NCI-H2107 (cell line): ENCODE data around the gene CHST9.

Experiments used
- DNase-seq: peaks from one replicate; lab custom pipeline; 2025; lab: John Stamatoyannopoulos, UW

Gene CHST9

DNA sequence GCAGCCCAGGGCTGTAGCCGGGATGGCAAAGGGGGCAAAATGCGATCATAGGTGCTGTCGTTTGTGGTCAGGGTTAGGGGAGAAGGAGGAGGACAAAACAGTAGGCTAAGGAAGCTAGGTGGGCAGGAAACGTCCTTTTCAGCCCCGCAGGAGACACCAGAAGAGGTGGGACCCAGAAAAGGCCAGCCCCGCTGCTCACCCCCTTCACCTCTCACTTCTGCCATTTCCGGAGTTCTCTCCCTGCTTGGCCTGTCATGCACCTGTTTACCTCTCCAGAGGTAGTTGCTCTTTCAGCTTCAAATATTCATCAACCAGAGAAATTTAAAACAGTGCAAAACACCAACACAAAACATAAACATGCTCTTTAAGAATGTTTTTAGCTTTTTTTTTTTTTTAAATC lies 320.4 kb downstream of the CHST9 start:
- no peak for DNase-seq

DNA sequence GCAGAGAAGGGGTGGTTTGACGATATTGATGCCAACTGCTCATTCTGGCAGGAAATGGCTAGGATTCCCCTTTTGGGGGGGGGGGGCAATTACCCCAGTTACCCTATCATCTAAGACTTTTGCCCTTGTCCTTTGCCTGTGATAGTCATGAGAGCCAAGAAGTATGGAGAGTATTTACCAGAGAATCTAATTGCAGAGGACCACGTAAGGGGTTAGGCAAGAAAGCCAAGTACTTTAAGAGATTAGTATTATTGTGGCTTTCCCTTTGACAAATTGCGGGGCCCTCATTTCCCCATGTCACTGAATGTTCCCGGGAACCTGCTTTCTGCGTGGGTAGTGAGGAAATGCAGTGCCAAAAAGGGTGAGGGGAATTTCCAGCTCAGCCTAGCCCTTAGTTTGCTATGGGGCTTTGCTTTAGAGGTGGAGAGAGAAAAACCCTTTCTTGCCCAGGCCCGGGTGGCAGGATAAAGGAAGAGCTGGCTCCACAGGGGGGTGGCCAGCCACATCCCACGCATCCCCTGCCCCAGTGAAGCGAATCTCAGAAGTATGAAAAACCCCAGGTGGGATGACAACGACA lies 321.1 kb downstream of the CHST9 start:
- no peak for DNase-seq

DNA sequence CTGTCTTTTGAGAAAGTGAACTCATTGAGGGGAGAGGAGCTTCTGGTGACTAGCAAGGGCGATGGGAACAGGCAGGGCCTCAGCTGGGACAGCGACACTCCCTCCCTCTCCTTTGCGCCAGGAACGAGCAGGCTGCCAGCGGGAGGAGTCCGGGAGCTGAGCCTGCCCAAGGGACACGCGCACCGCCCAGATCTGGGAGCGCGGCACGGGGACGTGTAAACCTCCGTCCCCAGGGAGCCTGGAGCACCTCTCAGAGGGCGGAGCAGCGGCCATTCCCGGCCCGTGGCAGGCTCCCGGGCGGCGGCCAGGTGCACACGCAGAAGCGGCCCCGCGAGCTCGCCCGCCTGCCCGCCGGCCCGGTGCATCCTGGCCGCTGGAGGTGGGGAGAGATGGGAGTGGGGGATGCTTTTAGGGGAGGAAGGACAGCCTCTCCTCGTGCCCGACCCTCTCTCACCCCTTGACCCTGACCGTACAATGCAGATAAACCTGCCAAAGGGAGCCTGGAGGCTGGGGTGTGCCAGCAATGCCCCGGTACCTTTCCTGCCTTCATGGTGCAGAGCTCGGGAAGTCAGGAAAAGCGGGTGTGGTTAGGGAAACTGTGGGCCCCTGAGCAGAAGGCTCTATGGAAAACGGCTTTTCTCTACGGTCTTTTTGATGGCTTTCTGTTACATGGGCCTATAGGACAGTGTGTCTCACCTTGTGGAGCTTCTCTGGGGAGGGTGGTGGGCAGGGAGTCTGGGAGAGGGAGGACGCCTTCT lies 321.8 kb downstream of the CHST9 start:
- peak; percentile 5 for DNase-seq

DNA sequence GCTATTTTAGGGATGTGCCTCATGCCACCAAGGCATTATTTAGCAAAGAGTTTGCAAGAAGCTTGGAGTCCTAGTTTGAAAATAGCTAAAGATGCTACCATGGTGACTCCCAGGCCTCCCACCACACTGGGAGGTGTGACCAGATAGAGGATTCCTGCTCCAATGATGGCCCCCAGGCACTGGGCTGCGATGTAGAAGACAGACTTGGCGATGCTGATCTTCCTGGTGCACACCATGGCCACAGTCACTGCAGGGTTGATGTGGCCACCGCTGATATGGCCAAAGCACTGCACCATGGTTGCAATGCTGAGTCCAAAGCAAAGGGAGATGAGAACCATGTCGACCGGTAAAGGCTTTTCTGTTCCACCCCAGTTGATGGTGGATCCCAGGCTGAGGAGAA lies 323.0 kb downstream of the CHST9 start:
- DNase-seq: no peak
